Karpas-422 (cell line): Measurements from ENCODE around the gene MIOX. TPM values are rescaled to one million over a fixed set of nuclear protein-coding genes. Genes with fewer than 3 reads are reported as not detected.
"Not testable (repeated sequence)": the region's sequence is repeated elsewhere in the genome, so short reads cannot be mapped to it uniquely, and the experiment has no call there.

Experiments used
- DNase-seq: peaks from one replicate; pipeline ENCODE4 v3.0.0-alpha.2; 2015
- H2AFZ ChIP-seq: fragments of 200-600 bp; sonication (generic); 2 replicates; pipeline ENCODE4 v1.6.1; 2014; ENCODE audit warnings: antibody characterized with exemption, low read length, mixed read lengths
- H3K27ac ChIP-seq: fragments of 200-600 bp; sonication (generic); 2 replicates; pipeline ENCODE4 v1.5.1; 2014; ENCODE audit warnings: mild to moderate bottlenecking, low read length, moderate library complexity
- H3K27me3 ChIP-seq: fragments of 200-600 bp; sonication (generic); 2 replicates; pipeline ENCODE4 v1.6.1; 2014; ENCODE audit warnings: low read length, mixed read lengths
- H3K36me3 ChIP-seq: fragments of 200-600 bp; sonication (generic); 2 replicates; pipeline ENCODE4 v1.6.1; 2014; ENCODE audit warnings: low read length, mixed read lengths; ENCODE audit not compliant: insufficient read depth
- H3K4me1 ChIP-seq: fragments of 200-600 bp; sonication (generic); 2 replicates; pipeline ENCODE4 v1.6.1; 2014; ENCODE audit warnings: mild to moderate bottlenecking, low read length, mixed read lengths
- H3K4me2 ChIP-seq: fragments of 200-600 bp; sonication (generic); 2 replicates; pipeline ENCODE4 v1.6.1; 2014; ENCODE audit warnings: low read length, low read depth, mild to moderate bottlenecking; ENCODE audit not compliant: poor library complexity, severe bottlenecking
- H3K4me3 ChIP-seq: fragments of 200-600 bp; sonication (generic); 2 replicates; pipeline ENCODE4 v1.5.1; 2014; ENCODE audit warnings: mild to moderate bottlenecking, antibody characterized with exemption, low read length, mixed read lengths
- H3K79me2 ChIP-seq: fragments of 200-600 bp; sonication (generic); 2 replicates; pipeline ENCODE4 v1.6.1; 2014; ENCODE audit warnings: mild to moderate bottlenecking, low read length, mixed read lengths
- H3K9ac ChIP-seq: fragments of 200-600 bp; sonication (generic); 2 replicates; pipeline ENCODE4 v1.6.0; 2014; ENCODE audit warnings: low read length
- H3K9me2 ChIP-seq: fragments of 200-600 bp; sonication (generic), shearing (Covaris generic); replicated peaks from 2 replicates; pipeline ENCODE4 v1.6.0; 2014; ENCODE audit warnings: mild to moderate bottlenecking, low read length, moderate library complexity; ENCODE audit not compliant: insufficient read depth
- H3K9me3 ChIP-seq: fragments of 300-700, 200-600 bp; sonication (generic); 2 replicates; pipeline ENCODE4 v1.6.1; 2014; ENCODE audit warnings: low read length, mixed read lengths
- H4K20me1 ChIP-seq: fragments of 200-600 bp; sonication (generic); 2 replicates; pipeline ENCODE4 v1.6.1; 2014; ENCODE audit warnings: mild to moderate bottlenecking, antibody characterized with exemption, low read length, low read depth; ENCODE audit not compliant: insufficient read depth
- total RNA-seq: library from RNA; depleted of rRNA; stranded (reverse); fragments of >200 nt; shearing (Covaris generic); gene quantifications from 2 replicates; pipeline ENCODE4 v1.2.3, GENCODE V29; 2014; ENCODE audit warnings: low replicate concordance

MIOX gene
- total RNA-seq, 1 experiment from 2014 or later: 0.93 TPM

GRCh38 chr22:50531962-50532674 is 45.5 kb downstream of the MIOX start:
- no peak overlapping the region; the same call in 1 of the 2 replicates for H2AFZ ChIP-seq
- peak overlapping the region; percentile 78 for H3K4me3 ChIP-seq
- no peaks in the 10 kb centered on the region for H3K9me3 ChIP-seq
- H3K36me3 ChIP-seq: no peaks in the 10 kb centered on the region
- peaks cover 69% of the 10 kb centered on the region for H3K4me1 ChIP-seq
- H3K9me2 ChIP-seq: no peaks in the 10 kb centered on the region
- no peaks in the 10 kb centered on the region for H4K20me1 ChIP-seq
- H3K79me2 ChIP-seq: no peaks in the 10 kb centered on the region
- peak overlapping the region; percentile 75 for H3K4me2 ChIP-seq
- peak; percentile 46 for DNase-seq
- H3K9ac ChIP-seq: peak overlapping the region; percentile 88
- H3K27me3 ChIP-seq: no peaks in the 10 kb centered on the region
- H3K27ac ChIP-seq: peak overlapping the region; percentile 95

- H3K9me3 ChIP-seq: no peaks in the 10 kb centered on the region
- no peaks in the 10 kb centered on the region for H3K36me3 ChIP-seq
- H3K79me2 ChIP-seq: no peaks in the 10 kb centered on the region
- H3K4me1 ChIP-seq: peaks cover 64% of the 10 kb centered on the region
- peak overlapping the region; percentile 95 for H3K27ac ChIP-seq
- peak overlapping the region; percentile 88 for H3K9ac ChIP-seq
- no peaks in the 10 kb centered on the region for H4K20me1 ChIP-seq
- H3K4me2 ChIP-seq: peak overlapping the region; percentile 75
- no peaks in the 10 kb centered on the region for H3K9me2 ChIP-seq
- DNase-seq: peak; percentile 48
- H3K4me3 ChIP-seq: peak overlapping the region; percentile 78
- H3K27me3 ChIP-seq: no peaks in the 10 kb centered on the region
- H2AFZ ChIP-seq: no peak overlapping the region
Observed at GRCh38 chr22:50532824-50533796, 46.5 kb downstream of the MIOX start.

GRCh38 chr22:50533856-50534711 is 47.4 kb downstream of the MIOX start:
- Histone ChIP-seq H3K9ac (peak overlapping the region; percentile 62), H2AFZ (0 out of 2 replicates have a peak overlapping the region, but pooled peaks have one; percentile 40), H3K4me3 (peak overlapping the region; percentile 55), H3K4me2 (peak overlapping the region; percentile 75), H3K27ac (peak overlapping the region; percentile 95), H3K4me1 (peaks cover 65% of the 10 kb centered on the region)
- H3K27me3 ChIP-seq, H3K9me2 ChIP-seq, H3K36me3 ChIP-seq, H3K9me3 ChIP-seq, H3K79me2 ChIP-seq, H4K20me1 ChIP-seq: not testable (repeated sequence)
- DNase-seq: peak; percentile 91

- Histone ChIP-seq H3K36me3 (no peaks in the 10 kb centered on the region), H3K27me3 (no peaks in the 10 kb centered on the region), H3K4me2 (peak overlapping the region; percentile 63), H3K9me2 (no peaks in the 10 kb centered on the region), H3K27ac (peak overlapping the region; percentile 95), H4K20me1 (no peaks in the 10 kb centered on the region), H3K4me1 (peaks cover 75% of the 10 kb centered on the region), H2AFZ (peak overlapping the region; percentile 88), H3K9me3 (no peaks in the 10 kb centered on the region), H3K4me3 (peak overlapping the region; percentile 31; the same call in 1 of the 2 replicates), H3K79me2 (no peaks in the 10 kb centered on the region), H3K9ac (peak overlapping the region; percentile 54)
- DNase-seq: peak; percentile 93
Observed at GRCh38 chr22:50535113-50535512, 48.5 kb downstream of the MIOX start.

DNA sequence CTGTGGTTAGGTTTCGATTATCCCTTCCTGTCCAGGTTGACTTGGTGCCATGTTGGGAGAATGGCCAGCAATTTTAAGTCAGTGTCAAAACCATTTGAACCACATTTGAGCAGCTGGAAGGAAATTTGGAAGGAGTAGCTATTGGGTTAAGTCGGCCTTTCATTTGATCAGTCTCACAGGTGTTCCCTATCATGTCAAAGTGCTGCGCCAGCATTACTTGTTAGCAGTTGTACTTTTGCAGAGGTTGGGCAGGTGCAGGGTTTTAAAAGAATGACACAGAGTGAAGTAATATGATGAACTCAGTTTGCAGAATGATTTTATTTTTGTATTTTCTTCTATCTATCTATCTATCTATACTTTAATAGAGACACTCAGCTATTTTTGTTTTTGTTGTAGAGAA is 49.6 kb downstream of the MIOX start:
- Histone ChIP-seq H3K36me3 (no peaks in the 10 kb centered on the region), H3K4me2 (peak overlapping the region; percentile 63), H3K4me3 (no peak overlapping the region), H3K27ac (peak overlapping the region; percentile 95), H2AFZ (no peak overlapping the region), H3K4me1 (peaks cover 75% of the 10 kb centered on the region), H3K9ac (no peak overlapping the region), H4K20me1 (no peaks in the 10 kb centered on the region), H3K79me2 (no peaks in the 10 kb centered on the region), H3K27me3 (no peaks in the 10 kb centered on the region), H3K9me2 (no peaks in the 10 kb centered on the region), H3K9me3 (no peaks in the 10 kb centered on the region)
- peak; percentile 49 for DNase-seq

DNA sequence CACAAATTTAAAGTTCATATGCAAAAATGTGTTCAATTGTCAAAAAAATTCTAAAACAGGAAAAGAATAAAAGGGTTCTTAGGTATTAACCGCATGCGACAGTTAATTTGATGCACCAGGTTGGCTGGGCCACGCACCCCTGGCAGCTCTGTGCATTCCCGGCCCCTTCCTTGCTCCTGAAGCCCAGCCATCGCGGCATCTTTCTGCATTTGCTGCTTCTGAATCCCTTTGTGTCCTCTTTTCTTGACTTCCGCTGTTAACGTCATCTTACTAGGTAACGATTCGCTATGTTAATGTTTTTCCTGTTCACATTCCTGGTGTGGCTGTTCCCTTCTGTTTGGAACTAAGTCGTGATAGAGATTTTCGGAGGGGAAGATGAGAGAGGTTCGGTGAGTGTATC is 51.1 kb downstream of the MIOX start:
- Histone ChIP-seq H3K4me3 (no peak overlapping the region), H4K20me1 (no peaks in the 10 kb centered on the region), H3K9ac (no peak overlapping the region), H3K27me3 (no peaks in the 10 kb centered on the region), H2AFZ (no peak overlapping the region), H3K9me2 (no peaks in the 10 kb centered on the region), H3K4me1 (peaks cover 76% of the 10 kb centered on the region), H3K4me2 (no peak overlapping the region), H3K36me3 (no peaks in the 10 kb centered on the region), H3K9me3 (no peaks in the 10 kb centered on the region), H3K79me2 (no peaks in the 10 kb centered on the region), H3K27ac (0 out of 2 replicates have a peak overlapping the region, but pooled peaks have one; percentile 17)
- no peak for DNase-seq
